ENCODE measurements around the gene HOXB1.
"Not testable (repeated sequence)": the region's sequence is repeated elsewhere in the genome, so short reads cannot be mapped to it uniquely, and the experiment has no call there.

Gene HOXB1

DNA sequence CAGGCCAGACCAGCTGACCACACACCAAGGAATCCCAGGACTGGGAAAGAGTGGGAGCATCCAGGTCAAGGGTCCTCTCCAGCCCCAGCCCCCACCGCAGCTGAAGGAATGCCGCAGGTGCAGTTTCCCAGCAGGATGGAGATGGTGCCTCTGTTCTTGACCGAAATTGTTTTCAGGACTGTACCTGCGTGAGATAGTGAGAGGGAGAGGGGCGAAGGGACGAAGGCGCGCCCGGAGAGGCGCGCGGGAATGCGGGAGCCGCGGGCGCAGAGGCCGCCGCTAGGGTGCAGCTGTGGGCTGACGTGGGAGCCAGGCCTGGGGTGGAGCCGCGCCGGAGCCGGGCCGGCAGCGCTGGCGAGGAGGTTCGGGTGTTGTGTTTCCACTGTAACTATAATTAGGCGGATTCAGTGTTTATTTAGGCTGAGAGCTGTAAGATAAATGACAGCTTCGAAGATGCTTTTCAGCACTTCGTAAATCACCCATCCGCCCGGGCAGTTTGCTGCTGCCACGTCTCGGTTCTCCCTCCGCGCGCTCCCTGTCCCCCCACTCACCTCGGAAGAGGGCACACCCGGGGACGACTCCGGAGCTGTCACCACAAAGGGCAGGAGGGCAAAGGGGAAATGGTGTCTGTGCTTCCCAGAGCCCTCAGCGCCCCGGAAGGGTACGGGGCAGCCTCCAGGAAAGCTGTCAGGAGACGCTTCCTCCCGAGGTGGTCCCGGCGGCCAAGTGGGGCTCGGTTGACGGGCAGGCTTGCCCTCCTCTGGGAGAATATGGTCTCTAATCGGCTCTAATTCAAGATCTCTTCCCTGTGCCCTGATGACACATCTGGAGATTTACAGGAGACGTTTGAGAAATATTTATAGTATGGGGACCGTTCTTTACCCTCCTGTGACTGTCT is 38.2 kb downstream of the HOXB1 start:
- peak; percentile 91 for DNase-seq

DNA sequence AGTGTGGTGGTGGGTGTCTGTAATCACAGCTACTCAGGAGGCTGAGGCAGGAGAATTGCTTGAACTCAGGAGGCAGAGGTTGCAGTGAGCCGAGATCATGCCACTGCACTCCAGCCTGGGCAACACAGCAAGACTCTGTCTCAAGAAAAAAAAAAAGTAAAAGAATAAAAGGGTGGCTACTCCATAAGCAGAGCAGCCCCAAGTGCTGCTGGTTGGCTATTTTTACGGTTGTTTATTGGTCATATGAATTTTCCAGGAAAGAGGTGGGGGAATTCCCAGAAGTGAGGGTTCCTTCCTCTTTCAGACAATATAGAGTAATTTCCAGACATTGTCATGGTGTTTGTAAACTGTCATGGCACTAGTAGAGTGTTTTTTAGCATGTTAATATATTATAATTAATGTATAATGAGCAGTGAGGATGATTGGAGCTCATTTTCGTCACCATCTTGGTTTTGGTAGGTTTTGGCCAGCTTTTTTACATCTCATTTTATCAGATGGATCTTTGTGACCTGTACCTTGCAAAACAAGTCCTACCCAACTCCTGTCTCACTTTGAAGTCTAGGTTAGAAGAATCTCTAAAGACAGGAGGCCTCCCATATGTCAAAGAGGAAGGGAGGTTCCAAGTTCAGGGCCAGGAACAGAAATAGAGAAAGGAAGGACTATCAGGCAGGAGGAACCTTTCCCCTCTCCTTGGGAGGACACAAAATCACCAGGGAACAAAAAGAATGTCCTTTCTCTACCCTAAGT is 39.1 kb downstream of the HOXB1 start:
- DNase-seq: no peak

- DNase-seq: peak; percentile 46
Measured at GRCh38 chr17:48490451-48490892, 40.3 kb downstream of the HOXB1 start.

DNA sequence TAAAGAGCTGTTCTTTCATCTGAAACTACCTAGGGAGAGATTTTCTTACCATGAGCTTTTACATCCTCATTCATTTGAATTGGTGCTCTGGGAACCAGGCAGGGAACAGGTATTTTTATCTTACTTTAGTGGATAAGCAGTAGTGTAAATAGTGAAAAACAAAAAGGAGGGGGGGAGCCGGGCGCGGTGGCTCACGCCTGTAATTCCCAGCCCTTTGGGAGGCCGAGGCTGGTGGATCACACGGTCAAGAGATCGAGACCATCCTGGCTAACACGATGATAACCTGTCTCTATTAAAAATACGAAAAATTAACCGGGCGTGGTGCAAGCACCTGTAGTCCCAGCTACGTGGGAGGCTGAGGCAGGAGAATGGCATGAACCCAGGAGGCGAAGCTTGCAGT is 41.0 kb downstream of the HOXB1 start:
- DNase-seq: peak; percentile 51

- DNase-seq: peak; percentile 80
Measured at GRCh38 chr17:48488548-48489106, 42.2 kb downstream of the HOXB1 start.

DNA sequence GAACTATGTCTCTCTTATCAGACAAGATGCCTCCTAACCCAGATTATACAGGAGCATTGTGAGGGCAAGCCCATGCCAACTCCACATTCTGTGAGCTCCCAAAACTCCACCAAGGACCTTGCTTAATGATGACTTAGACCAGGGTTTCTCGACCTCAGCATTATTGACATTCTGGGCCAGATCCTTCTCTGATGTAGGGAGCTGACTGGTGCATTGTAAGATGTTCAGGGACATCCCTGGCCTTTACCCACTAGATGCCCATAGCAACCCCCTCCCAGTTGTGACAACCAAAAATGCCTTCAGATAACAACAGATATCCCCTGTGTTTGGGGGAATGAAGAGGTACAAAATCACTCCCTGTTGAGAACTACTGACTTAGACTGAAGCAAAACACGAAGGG is 43.6 kb downstream of the HOXB1 start:
- DNase-seq: peak; percentile 54

- peak; percentile 98 for DNase-seq
Measured at GRCh38 chr17:48486557-48486956, 44.3 kb downstream of the HOXB1 start.

DNA sequence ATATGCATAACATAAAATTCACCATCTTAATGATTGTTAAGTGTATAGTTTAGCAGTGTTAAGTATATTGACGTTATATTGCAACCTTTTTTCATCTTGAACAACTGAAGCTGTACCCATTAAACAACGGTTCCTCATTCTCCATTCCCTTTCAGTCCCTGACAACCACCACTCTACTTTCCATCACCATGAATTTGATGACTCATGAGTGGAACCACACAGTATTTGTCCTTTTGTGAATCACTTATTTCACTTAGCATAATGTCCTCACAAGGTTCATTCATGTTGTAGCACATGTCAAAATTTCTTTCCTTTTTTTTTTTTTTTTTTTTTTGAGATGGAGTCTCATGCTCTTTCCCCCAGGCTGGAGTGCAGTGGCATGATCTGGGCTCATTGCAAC is 46.0 kb downstream of the HOXB1 start:
- no peak for DNase-seq

- DNase-seq: no peak
Measured at GRCh38 chr17:48484256-48484655, 46.6 kb downstream of the HOXB1 start.

DNA sequence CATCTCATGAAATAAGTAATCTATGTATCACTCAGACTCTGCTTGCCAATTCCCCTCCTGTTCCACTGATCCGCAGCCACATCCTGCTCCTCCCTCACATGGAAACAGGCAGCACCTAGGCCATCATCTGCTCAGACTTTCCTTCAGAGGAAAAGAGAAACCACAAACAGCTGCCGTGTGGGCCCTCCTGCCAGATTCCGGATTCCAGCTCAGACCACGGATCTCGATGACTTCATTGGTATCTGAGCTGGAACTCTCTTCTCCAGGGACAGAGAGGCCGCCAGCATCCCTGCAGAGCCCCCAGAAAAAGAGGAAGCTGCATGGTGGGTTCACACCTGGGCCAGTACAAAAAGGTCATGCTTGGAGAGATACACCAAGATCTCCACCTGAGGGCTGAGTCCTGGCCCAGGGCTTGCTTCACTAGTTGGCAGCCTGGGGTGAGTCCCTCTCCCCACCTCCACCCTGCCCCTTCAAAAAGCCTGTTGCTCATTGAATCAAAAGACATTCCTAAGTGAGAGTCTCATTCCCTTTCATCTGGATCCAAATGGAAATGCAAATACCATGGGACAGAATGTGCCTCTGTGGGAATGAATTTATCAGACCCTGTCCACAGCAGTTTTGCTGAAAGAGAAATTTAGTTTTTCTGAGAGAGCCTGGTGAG is 47.2 kb downstream of the HOXB1 start:
- peak; percentile 98 for DNase-seq

GRCh38 chr17:48483004-48483403 is 47.8 kb downstream of the HOXB1 start:
- DNase-seq: peak; percentile 85

DNA sequence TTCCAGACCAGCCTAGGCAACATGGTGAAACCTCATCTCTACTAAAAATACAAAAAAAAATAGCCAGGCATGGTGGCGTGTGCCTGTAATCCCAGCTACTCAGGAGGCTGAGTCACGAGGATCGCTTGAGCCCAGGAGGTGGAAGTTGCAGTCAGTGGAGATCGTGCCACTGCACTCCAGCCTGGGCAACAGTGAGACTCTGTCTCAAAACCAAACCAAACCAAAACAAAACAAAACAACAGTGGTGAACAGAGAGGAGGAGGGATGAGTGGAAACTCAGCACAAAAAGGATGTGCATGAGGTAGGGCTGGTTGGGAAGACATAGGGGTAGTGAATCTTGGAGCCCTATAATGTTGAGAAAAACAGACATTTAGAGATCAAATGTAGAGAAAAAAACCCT is 48.5 kb downstream of the HOXB1 start:
- DNase-seq: not testable (repeated sequence)

DNA sequence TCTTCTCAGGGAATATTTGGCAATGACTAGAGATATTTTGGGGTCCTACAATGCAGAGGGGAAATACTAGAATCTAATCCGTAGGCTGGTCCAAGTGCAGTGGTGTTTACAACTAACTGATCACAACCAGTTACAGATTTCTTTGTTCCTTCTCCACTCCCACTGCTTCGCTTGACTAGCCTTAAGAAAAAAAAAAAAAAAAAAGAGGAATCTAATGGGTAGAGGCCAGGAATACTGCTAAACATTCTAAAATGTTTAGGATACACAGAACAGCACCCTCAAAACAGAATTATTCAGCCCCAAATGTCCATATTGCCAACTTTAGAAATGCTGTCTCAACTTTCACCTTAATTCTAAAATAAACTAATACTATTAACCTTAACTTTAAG is 51.8 kb downstream of the HOXB1 start:
- DNase-seq: no peak

Measured in islet precursor cell (in vitro differentiated cells).